ENCODE data around the gene ITGA4.

DNA sequence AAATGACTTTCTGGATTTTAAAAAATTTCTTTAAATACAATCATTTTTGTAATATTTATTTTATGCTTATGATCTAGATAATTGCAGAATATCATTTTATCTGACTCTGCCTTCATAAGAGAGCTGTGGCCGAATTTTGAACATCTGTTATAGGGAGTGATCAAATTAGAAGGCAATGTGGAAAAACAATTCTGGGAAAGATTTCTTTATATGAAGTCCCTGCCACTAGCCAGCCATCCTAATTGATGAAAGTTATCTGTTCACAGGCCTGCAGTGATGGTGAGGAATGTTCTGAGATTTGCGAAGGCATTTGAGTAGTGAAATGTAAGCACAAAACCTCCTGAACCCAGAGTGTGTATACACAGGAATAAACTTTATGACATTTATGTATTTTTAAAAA lies 79.5 kb downstream of the ITGA4 start:
- TF ChIP-seq POLR2AphosphoS5 (IDR thresholded peaks at IDR 0.05; ENCODE audit: low read depth, low read length): no peak
- TF ChIP-seq POLR2A (IDR thresholded peaks at IDR 0.05; ENCODE audit: low read depth, low read length): no peak
- TF ChIP-seq TAF1 (IDR thresholded peaks at IDR 0.05; ENCODE audit: borderline replicate concordance, low read depth, low read length): no peak

All from GM12892 (cell line).